Retina (tissue), 1 donor: ENCODE data around the gene NTF4.

ENCODE experiments used
- DNase-seq: peaks from one replicate; pipeline ENCODE4 v3.0.0-alpha.2; 2016

NTF4 gene, protein sequence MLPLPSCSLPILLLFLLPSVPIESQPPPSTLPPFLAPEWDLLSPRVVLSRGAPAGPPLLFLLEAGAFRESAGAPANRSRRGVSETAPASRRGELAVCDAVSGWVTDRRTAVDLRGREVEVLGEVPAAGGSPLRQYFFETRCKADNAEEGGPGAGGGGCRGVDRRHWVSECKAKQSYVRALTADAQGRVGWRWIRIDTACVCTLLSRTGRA

DNA sequence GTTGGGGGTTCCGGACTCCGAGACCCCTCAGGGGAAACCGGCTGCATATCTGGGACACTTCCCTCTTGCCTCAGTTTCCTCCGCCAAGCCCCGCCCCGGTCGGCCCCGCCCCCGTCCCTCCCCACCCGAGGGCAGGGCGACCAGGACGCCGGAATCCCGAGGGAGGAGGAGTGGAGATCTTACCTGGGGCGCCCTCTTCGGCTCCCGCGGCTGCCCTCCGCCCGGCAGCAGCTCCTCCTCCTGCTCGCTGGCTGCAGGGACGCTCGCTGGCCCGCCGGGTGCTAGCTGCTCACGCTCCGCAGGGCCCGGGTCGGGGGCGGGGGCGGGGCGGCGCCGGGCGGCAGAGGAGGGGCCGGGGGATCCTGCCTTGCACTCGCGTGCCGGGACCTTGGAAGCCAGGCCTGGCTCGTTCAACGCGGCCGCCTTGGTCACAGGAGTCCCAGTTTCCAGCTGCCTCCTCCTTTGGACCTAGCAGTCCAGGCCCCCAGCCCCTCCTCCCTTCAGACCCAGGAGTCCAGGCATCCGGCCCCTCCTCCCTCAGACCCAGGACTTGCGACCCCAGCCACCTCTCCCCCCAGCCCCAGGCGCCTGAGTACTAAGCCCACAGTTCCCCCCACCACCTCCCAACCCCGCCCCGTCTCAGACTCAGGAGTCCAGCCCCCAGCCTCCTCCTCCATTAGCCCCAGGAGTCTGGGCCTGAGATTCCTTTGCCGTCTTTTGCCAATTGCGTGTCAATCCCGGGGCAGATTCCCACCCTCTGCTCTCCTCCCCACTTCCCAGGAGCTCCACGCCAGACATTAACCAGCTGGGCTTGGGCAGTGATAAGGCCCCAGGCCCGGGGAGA, at the start of gene NTF4:
Gene NTF4 (minus strand): TSS at position 51 of the 844 bp plus-strand sequence. CDS start 2,821 bp downstream, outside the sequence.
- no peak for DNase-seq

GRCh38 chr19:49113762-49114629, 49.4 kb upstream of the NTF4 start, which contains the start of gene LIN7B:
LIN7B (plus strand) TSS chr19:49114370; CDS start chr19:49114405, 35 bp downstream.
- peak; percentile 84 for DNase-seq

DNA sequence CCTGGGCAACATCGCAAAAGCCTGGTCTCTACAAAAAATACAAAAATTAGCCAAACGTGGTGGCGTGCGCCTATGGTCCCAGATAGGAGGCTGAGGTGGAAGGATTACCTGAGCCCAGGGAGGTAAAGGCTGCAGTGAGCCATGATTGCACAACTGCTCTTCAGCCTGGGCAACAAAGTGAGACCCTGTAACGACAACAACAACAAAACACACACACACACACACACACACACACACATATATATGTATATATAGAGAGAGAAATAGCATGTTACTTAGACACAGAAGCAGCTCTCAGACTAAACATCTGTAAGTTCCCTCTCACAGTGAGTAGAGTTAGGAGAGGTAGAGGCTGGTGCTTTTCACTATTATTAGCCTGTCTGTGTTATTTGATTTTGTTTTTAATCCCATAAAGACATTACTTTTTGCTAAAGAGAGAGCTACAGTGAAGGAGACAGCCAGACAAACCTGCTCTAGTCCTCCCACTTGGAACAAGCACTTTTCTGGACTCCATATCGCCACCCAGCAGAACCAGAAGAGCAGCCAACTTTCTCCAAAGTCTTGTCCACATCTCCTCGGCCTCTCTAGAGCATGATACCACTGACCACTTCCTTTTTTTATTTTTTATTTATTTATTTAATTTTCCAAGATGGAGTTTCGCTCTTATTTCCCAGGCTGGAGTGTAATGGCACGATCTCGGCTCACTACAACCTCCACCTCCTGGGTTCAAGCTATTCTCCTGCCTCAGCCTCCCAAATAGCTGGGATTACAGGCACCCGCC, 46.8 kb upstream of the NTF4 start:
- DNase-seq, result no peak

- no peak for DNase-seq
Observed at GRCh38 chr19:49110567-49110966, 45.9 kb upstream of the NTF4 start.

DNA sequence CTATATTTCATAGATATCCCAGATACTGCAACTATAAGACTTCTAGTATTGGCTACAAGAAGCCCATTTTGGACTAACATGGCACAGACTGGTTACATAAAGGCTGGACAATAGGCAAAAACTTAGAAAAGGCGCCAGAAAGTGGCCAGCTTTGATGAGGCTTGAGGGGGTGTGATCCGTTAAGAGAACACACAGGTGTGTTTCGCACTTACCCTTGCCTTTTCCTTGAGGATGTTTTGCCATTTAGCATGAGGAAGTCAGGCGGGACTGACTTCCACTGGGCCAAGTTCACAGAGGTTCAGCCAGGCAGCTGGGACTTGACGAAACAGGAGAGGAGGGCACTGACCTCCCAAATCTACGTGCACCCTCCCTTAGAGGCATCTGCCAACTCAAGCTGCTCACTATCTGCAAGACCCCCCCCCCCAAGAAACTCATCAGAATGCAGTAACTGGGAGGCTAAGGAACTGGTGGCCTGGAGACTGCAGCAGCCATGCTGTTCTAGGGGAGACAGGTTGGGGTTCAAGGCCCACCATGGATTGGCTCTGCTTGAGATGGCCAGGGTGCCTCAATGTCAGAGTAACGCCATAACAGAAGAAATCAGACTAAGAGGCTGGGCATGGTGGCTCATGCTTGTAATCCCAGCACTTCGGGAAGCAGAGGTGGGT, 45.1 kb upstream of the NTF4 start:
- no peak for DNase-seq

- DNase-seq, result no peak
Observed at GRCh38 chr19:49109051-49109450, 44.4 kb upstream of the NTF4 start.

- no peak for DNase-seq
Observed at GRCh38 chr19:49107625-49108459, 43.2 kb upstream of the NTF4 start.

GRCh38 chr19:49106648-49107135, 42.1 kb upstream of the NTF4 start:
- DNase-seq, result peak; percentile 71

DNA sequence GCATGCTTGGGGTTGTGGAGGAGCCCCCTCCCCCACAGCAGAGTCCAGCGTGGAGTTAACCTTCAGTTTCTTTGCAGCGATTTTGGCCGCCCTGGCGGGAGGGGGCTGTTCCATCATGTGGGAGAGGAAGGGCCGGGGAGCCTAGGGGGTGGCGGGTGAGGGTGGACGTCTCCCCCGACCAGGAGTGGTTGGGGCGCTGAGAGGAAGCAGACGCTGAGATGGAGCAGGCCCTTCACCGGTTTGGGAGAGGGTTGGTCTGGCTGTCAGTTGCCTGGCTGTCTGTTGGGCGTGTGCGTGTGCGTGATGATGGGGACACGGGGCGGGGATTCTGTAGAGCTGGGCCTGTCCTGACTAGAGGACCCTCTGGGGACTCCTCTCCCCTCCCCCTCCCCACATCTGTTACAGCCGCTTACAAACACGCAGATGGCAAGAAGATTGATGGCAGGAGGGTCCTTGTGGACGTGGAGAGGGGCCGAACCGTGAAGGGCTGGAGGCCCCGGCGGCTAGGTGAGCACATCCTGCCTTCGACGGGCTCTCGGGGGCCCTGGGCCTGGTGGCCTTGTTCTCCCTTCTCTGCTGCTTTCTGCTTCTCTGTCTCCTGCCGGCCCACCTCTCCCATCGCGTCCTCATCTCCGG, 39.7 kb upstream of the NTF4 start:
- peak; percentile 41 for DNase-seq

DNA sequence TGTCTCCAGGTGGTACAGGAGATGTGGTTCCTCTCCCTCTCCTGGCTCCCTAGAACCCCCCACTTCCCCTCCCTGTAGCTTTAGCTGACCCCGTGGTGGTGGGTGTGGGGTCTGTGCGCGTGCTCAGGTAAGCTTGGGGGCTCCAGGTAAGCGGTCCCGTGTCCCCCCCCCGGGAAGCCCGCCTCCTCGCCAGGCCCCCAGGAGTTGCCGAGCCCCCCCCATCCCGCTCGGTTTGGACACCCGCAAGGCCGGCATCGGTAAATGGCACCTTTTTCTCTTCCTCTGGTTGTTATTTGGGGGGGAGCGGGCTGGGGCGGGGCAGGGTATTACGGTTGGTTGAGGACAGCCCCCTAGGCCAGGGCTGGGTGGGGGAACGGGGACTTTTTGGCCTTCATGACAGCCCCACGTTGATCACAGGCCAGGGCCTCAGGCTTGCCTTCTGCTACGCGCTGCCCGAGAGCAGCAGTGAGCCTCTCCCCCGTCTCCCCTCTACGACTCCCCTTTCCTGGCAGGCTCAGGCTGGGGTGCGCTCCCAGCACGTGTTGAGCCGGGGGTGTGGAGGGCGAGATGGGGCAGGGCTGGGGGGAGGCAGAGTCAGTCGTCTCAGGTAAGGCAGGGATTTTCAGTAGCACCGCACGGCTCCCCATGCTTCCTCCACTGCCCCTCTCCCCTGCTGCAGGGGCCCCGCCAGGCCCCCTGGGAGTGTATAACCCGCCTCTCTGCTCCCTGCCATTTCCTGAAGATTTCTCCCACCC, 38.9 kb upstream of the NTF4 start:
- no peak for DNase-seq

- no peak for DNase-seq
Observed at GRCh38 chr19:49102303-49102702, 37.7 kb upstream of the NTF4 start.

- DNase-seq, result no peak
Observed at GRCh38 chr19:49101160-49101559, 36.5 kb upstream of the NTF4 start.

DNA sequence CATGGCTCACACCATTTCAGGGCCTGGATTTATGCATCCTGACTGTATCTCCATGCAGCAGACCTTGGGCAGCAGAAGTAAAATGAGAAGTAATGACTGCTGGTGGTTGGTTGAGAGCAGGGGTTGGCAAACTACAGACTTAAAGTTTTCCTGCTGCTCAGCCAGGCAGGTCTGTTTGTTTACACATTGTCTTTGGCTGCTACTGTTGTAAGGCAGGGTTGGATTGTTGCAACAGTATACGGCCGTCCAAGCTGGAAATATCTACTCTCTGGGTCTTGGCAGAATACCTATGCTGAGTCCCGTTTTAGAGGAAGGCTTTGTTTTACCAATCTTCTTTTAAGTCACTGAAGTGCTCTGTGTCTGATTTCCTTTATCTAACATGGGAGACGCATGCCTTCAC, 34.2 kb upstream of the NTF4 start:
- DNase-seq, result no peak

DNA sequence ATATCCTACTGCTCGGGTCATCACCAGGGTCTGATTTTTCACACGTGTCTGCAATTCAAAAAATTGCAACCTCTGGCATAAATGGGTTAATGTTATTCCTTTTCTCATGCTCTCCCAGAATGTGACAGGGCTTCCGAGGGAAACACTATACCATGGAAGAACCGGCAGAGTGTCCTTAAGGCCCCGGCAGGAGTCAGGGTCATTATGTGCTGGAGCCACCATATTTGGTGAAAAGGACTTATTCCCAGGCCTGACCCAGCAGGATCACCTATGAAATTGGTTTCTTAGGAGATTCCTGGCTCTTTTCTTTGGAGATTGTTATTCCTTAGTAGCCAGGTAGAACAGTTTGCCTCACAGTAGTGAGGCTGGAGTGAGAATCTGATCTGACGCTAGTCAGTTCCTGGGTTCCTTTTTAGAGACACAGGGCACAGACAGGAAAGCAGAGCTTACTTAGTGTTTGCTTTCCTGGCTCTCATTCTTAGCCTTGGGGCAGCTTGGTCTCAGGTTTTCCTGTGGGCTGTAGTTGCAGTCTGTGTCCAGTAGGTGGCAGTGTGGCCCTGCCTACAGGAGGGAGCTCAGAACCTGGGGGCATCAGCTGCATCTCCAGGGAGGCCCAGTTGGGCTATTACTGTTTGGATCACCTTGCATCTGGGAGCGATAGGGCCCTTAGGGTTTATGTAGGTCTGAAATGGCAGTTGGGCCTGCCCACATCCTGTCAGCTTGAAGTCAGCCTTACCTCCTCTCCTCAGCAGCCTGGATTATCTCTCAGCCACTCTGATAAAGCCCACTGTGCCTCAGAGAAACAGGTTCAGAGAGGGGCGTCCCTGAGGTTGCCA, 33.1 kb upstream of the NTF4 start:
- peak; percentile 82 for DNase-seq

GRCh38 chr19:49094505-49095482, 30.2 kb upstream of the NTF4 start:
- no peak for DNase-seq

- no peak for DNase-seq
Observed at GRCh38 chr19:49092686-49093085, 28.1 kb upstream of the NTF4 start.

- no peak for DNase-seq
Observed at GRCh38 chr19:49091391-49092038, 26.9 kb upstream of the NTF4 start.
